Caco-2 (cell line): ENCODE measurements around the gene SLC16A1. TPM values are rescaled to one million over a fixed set of nuclear protein-coding genes. Genes with fewer than 3 reads are reported as not detected.

ENCODE experiments used
- BruUV-seq: library from RNA; stranded (reverse); fragments of 400-500 nt; replicated peaks from 2 replicates; lab custom pipeline; 2021; lab: Mats Ljungman, UMichigan
- CTCF ChIA-PET: fragments of 300-600 bp; sonication (Branson Sonifier 250); formaldehyde crosslinking; loops from one replicate; lab custom pipeline; 2022; ENCODE audit warnings: antibody characterized with exemption; lab: Charles Lee
- POLR2A ChIA-PET: fragments of 300-600 bp; sonication (Branson Sonifier 250); formaldehyde crosslinking; loops from one replicate; lab custom pipeline; 2022; ENCODE audit warnings: antibody characterized with exemption; lab: Charles Lee
- DNase-seq, 2 experiments: peaks; one replicate each; pipeline versions ENCODE4 v3.0.0 to v3.0.0-alpha.2; 2020 to 2022
- H3K27me3 ChIP-seq: replicated peaks from 2 replicates; pipeline ENCODE4 v1.6.0; 2011; ENCODE audit warnings: low read length; ENCODE audit not compliant: control insufficient read depth, insufficient read depth
- H3K36me3 ChIP-seq: 2 replicates; pipeline ENCODE4 v1.5.1; 2011; ENCODE audit warnings: low read length; ENCODE audit not compliant: control insufficient read depth, insufficient read depth
- H3K4me1 ChIP-seq: fragments of 250-450 bp; sonication (Bioruptor Pico); 2 replicates; pipeline ENCODE4 v1.5.1; 2020; ENCODE audit warnings: mild to moderate bottlenecking
- H3K4me3 ChIP-seq: 2 replicates; pipeline ENCODE4 v1.5.1; 2011; ENCODE audit warnings: low read depth, mild to moderate bottlenecking, control low read depth, low read length
- H3K9me3 ChIP-seq: fragments of 250-450 bp; sonication (Bioruptor Pico); 2 replicates; pipeline ENCODE4 v1.5.1; 2020; ENCODE audit warnings: mild to moderate bottlenecking, moderate library complexity
- H3K27ac Mint-ChIP-seq: one replicate; pipeline ENCODE4 v1.8.0; 2022; ENCODE audit warnings: mixed read lengths; ENCODE audit not compliant: unreplicated experiment
- H3K27me3 Mint-ChIP-seq: one replicate; pipeline ENCODE4 v1.8.0; 2022; ENCODE audit warnings: mixed read lengths; ENCODE audit not compliant: insufficient read depth, unreplicated experiment
- H3K36me3 Mint-ChIP-seq: one replicate; pipeline ENCODE4 v1.8.0; 2022; ENCODE audit warnings: mild to moderate bottlenecking, mixed read lengths; ENCODE audit not compliant: insufficient read depth, unreplicated experiment
- H3K4me1 Mint-ChIP-seq: one replicate; pipeline ENCODE4 v1.8.0; 2022; ENCODE audit warnings: low read depth, mixed read lengths; ENCODE audit not compliant: unreplicated experiment
- H3K4me3 Mint-ChIP-seq: one replicate; pipeline ENCODE4 v1.8.0; 2022; ENCODE audit warnings: mild to moderate bottlenecking, moderate library complexity, mixed read lengths; ENCODE audit not compliant: unreplicated experiment
- H3K9me3 Mint-ChIP-seq: one replicate; pipeline ENCODE4 v1.8.0; 2022; ENCODE audit warnings: mixed read lengths; ENCODE audit not compliant: unreplicated experiment
- intact Hi-C: fragments of 100-400 bp; cut with micrococcal nuclease; formaldehyde crosslinking; loops from one replicate; pipeline ENCODE4 v1.10.0; 2022; ENCODE audit not compliant: unreplicated experiment
- total RNA-seq: library from RNA; stranded (reverse); gene quantifications from 2 replicates; pipeline ENCODE4 v1.2.3, GENCODE V29; 2022
- TF ChIP-seq, protein P1 (sequence below), 2 experiments: fragments of 200-600 bp in 1 of 2; IDR thresholded peaks; 1 replicate in 1 of 2; 2 replicates in 1 of 2; pipeline versions ENCODE4 v1.5.1 to v1.8.0; 2011 to 2022; ENCODE audit warnings: antibody characterized with exemption in 1 of 2, control low read depth in 1 of 2, inconsistent platforms in 1 of 2, low read depth in 1 of 2, low read length in 1 of 2, mild to moderate bottlenecking in 1 of 2, moderate library complexity in 1 of 2; ENCODE audit not compliant: insufficient read depth in 1 of 2, severe bottlenecking in 1 of 2, unreplicated experiment in 1 of 2

Gene SLC16A1
- total RNA-seq, 1 experiment from 2014 or later = 107 TPM

DNA sequence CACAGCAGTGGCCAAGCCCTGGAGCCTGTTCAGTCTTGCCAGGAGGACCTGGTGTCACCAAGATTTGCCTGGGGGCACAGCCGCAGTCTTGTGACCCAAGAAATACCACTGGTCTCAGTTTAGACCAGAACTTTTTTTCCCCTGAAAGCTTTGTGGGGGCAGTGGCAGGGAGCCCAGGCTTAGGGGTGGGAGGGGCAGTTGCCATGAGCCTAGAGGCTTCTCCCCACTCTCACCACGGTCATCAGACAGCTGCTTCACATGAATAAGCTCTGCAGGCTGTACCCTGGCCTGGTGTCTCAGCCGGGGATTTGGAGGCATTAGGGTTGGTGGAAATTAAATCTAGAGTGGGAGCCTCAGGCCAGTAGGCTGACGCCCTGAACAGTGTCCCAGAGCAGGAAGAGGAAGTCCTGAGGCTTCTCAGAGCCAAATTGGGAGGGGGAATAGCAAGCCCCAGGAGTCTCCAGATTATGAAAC, 73.7 kb downstream of the SLC16A1 start:
- POLR2A ChIA-PET = no interaction called here
- H3K27me3 ChIP-seq = no peaks in the 10 kb centered on the region
- H3K9me3 Mint-ChIP-seq = no peaks in the 10 kb centered on the region
- CTCF ChIA-PET = interaction anchor here (5.0 kb wide), 1 partner anchor 160 kb away, joined by 23 read pairs; no protein-coding TSS in a partner anchor
- BruUV-seq = no TSS peak
- no peaks in the 10 kb centered on the region for H3K9me3 ChIP-seq
- no peak for DNase-seq
- H3K27ac Mint-ChIP-seq = peak overlapping the region; percentile 40
- no peaks in the 10 kb centered on the region for H3K36me3 ChIP-seq
- intact Hi-C loops = no loop called here
- no peaks in the 10 kb centered on the region for H3K27me3 Mint-ChIP-seq
- no peaks in the 10 kb centered on the region for H3K36me3 Mint-ChIP-seq
- H3K4me3 ChIP-seq = no peak overlapping the region
- no peak overlapping the region for H3K4me3 Mint-ChIP-seq
- peaks cover 6% of the 10 kb centered on the region; the same call in 1 of the 2 replicates for H3K4me1 ChIP-seq
- peaks cover 11% of the 10 kb centered on the region for H3K4me1 Mint-ChIP-seq
- TF ChIP-seq, protein P1, sequence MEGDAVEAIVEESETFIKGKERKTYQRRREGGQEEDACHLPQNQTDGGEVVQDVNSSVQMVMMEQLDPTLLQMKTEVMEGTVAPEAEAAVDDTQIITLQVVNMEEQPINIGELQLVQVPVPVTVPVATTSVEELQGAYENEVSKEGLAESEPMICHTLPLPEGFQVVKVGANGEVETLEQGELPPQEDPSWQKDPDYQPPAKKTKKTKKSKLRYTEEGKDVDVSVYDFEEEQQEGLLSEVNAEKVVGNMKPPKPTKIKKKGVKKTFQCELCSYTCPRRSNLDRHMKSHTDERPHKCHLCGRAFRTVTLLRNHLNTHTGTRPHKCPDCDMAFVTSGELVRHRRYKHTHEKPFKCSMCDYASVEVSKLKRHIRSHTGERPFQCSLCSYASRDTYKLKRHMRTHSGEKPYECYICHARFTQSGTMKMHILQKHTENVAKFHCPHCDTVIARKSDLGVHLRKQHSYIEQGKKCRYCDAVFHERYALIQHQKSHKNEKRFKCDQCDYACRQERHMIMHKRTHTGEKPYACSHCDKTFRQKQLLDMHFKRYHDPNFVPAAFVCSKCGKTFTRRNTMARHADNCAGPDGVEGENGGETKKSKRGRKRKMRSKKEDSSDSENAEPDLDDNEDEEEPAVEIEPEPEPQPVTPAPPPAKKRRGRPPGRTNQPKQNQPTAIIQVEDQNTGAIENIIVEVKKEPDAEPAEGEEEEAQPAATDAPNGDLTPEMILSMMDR (IDR thresholded peaks at IDR 0.05; ENCODE audit: insufficient read depth in 1 of 2, low read depth in 1 of 2, low read length in 1 of 2, severe bottlenecking in 1 of 2, unreplicated experiment in 1 of 2) = no peak

GRCh38 chr1:112881742-112882127, 74.3 kb downstream of the SLC16A1 start:
- H3K9me3 ChIP-seq = no peaks in the 10 kb centered on the region
- intact Hi-C loops = loop anchor here (1.0 to 2.0 kb wide), 3 partner anchors 73 to 191 kb away; partner anchors contain the start of gene LRIG2
- peaks cover 6% of the 10 kb centered on the region; the same call in 1 of the 2 replicates for H3K4me1 ChIP-seq
- no peaks in the 10 kb centered on the region for H3K27me3 ChIP-seq
- H3K4me1 Mint-ChIP-seq = peaks cover 11% of the 10 kb centered on the region
- no peak overlapping the region for H3K4me3 ChIP-seq
- no peaks in the 10 kb centered on the region for H3K36me3 ChIP-seq
- H3K27me3 Mint-ChIP-seq = no peaks in the 10 kb centered on the region
- peak overlapping the region; percentile 77 for H3K27ac Mint-ChIP-seq
- POLR2A ChIA-PET = no interaction called here
- no peaks in the 10 kb centered on the region for H3K36me3 Mint-ChIP-seq
- BruUV-seq = no TSS peak
- H3K9me3 Mint-ChIP-seq = no peaks in the 10 kb centered on the region
- no peak overlapping the region for H3K4me3 Mint-ChIP-seq
- no peak for DNase-seq
- TF ChIP-seq, protein P1 (IDR thresholded peaks at IDR 0.05; ENCODE audit: insufficient read depth in 1 of 2, low read depth in 1 of 2, low read length in 1 of 2, severe bottlenecking in 1 of 2, unreplicated experiment in 1 of 2) = no peak
- CTCF ChIA-PET = interaction anchor here (5.0 kb wide), 1 partner anchor 161 kb away, joined by 23 read pairs; no protein-coding TSS in a partner anchor

DNA sequence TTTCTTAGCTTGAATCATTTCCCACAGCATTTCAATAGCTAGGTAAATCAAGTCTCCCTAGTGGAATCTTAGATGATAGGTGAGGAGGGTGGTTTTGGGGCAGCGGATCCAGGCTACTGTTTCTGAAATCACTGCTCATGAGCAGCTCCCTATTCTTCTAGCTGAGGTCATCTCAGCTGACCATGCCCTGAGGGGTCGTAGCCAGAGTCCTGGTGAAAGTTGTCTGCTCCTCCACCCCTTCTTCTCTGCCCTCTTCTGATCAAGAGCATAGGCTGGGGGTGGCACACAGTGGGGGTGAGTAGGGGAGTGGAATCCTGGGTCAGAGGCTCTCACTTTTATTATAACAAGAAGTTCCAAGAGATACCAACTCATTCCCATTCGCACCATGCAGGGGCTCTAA, 76.2 kb downstream of the SLC16A1 start:
- ChIA-PET POLR2A (no interaction called here), CTCF (interaction anchor here (0.7 to 5.0 kb wide), 2 partner anchors 163 to 193 kb away, joined by 3 to 23 read pairs; partner anchors contain the start of gene LRIG2)
- intact Hi-C loops = loop anchor here (2.0 kb wide), 2 partner anchors 75 to 193 kb away; partner anchors contain the start of gene LRIG2
- H3K27me3 Mint-ChIP-seq = no peaks in the 10 kb centered on the region
- no peak overlapping the region for H3K4me3 Mint-ChIP-seq
- H3K9me3 Mint-ChIP-seq = no peaks in the 10 kb centered on the region
- H3K4me1 ChIP-seq = peaks cover 6% of the 10 kb centered on the region; the same call in 1 of the 2 replicates
- no TSS peak for BruUV-seq
- no peaks in the 10 kb centered on the region for H3K27me3 ChIP-seq
- no peak overlapping the region for H3K4me3 ChIP-seq
- H3K27ac Mint-ChIP-seq = no peak overlapping the region
- H3K9me3 ChIP-seq = no peaks in the 10 kb centered on the region
- H3K36me3 ChIP-seq = no peaks in the 10 kb centered on the region
- no peaks in the 10 kb centered on the region for H3K36me3 Mint-ChIP-seq
- peaks cover 11% of the 10 kb centered on the region for H3K4me1 Mint-ChIP-seq
- no peak for DNase-seq
- TF ChIP-seq, protein P1 (IDR thresholded peaks at IDR 0.05; ENCODE audit: insufficient read depth in 1 of 2, low read depth in 1 of 2, low read length in 1 of 2, severe bottlenecking in 1 of 2, unreplicated experiment in 1 of 2) = no peak
